CD1c-positive myeloid dendritic cell (primary cell): ENCODE results near the gene PNMA8A.
"Not testable (repeated sequence)": the region's sequence is repeated elsewhere in the genome, so short reads cannot be mapped to it uniquely, and the experiment has no call there.

Experiments
- DNase-seq: peaks from one replicate; pipeline ENCODE4 v3.0.0-alpha.2; 2016; ENCODE audit errors: extremely low spot score

The PNMA8A gene

DNA sequence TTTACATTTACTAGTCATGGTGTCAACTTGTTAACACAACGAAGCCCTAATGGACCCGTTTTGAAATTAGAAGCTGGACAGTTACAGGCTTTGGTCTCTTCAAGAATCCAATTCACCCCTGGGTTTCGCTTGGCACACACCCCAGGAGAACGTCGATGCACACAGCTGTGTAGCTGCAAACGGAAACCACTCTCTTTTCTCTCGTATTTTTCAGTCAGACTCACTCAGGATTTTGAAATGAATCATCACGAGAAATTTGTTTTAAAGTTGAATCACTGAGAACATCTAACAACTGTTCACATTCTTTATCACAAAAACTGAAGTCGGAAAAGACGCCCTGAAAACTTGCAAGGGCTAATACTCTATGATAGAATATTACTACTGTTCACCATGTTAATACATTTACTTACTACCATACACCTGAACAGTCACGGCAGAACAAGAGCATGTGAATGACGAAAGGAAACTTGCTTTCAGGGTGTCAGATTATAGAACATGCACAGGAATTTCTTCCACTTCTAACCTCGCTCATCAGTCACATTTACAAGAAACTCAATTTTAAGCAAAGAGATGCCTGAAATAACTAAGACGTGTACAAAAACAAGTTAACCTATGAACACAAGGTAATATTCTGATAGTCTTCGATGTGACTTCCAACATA lies 4.7 kb downstream of the PNMA8A start:
- DNase-seq, result no peak

DNA sequence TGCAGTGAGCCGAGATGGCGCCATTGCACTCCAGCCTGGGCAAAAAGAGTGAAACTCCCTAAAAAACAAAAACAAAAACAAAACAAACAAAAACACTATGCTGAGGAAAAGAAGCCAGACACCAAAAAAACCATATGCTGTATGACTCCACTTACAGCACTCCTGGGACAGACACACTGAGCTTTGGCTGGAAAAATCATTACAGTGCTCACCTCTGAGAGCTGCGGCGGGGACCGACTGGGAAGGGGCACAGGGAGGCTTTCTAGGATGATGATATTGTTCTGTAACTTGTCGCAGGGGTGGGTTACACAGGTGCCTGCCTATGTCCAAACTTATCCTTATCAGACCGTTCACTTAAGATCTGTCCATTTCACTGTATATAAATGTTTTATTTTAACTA lies 7.8 kb downstream of the PNMA8A start:
- no peak for DNase-seq

DNA sequence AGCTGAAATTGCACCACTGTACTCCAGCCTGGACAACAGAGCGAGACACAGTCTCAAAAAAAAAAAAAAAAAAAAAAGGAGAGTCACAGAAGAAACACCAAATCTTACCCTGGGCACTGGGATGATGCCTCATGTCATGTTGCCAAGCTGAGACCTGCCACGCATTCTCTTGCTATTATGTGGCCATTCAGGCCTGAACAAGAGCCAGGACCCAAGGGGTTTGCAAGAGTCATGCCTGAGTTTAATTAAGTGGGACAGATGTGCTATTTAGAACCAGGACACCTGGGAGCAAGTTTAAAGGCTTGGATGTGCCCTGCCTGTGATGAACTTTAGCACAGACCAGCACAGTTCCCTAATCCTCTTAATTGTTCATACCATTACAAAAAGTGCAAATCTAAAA lies 9.8 kb downstream of the PNMA8A start:
- no peak for DNase-seq

DNA sequence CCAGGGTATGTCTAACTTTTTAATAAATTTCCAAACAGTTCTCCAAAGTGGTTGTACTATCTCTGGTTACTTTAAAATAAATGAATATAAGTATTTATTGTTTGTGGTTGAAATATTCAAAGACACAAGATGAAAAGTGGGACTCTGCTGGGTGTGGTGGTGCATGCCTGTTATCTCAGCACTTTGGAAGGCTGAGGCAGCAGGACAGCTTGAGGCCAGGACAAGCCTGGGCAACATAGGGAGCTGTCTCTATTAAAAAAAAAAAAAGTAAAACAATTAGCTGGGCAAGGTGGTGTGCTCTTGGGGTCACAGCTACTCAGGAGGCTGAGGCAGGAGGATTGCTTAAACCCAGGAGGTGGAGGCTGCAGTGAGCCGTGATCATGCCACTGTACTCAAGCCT lies 10.4 kb downstream of the PNMA8A start:
- DNase-seq, result no peak

DNA sequence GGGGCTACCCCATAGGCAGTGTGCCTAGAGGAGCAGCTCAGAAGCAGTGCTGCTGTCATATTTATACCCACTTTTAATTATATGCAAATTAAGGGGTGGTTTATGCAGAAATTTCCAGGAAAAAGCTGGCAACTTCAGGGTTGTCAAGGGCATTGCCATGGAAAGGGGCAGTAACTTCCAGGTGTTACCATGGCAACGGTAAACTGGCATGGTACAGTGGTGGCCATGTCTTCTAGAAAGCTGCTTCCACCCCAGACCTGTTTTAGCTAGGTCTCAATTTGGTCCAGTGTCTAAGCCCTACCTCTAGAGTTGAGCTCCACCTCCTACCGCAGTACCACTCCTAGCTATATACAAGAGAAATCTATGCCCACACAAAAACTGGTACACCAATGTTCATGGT lies 11.3 kb downstream of the PNMA8A start:
- no peak for DNase-seq

DNA sequence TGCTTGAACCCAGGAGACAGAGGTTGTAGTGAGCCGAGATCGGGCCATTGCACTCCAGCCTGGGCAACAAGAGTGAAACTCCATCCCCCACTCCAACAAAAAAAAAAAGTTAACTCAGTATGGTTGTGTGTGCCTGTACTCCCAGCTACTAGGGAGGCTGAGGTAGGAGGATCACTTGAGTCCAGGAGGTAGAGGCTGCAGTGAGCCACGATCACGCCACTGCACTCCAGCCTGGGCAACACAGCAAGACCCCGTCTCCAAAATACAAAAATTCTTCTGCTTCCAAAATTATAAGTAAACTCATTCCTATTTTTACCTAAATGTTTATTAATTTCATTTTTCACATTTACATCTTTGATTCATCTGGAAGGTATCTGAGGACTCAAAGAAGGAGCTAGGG lies 14.4 kb downstream of the PNMA8A start:
- no peak for DNase-seq

DNA sequence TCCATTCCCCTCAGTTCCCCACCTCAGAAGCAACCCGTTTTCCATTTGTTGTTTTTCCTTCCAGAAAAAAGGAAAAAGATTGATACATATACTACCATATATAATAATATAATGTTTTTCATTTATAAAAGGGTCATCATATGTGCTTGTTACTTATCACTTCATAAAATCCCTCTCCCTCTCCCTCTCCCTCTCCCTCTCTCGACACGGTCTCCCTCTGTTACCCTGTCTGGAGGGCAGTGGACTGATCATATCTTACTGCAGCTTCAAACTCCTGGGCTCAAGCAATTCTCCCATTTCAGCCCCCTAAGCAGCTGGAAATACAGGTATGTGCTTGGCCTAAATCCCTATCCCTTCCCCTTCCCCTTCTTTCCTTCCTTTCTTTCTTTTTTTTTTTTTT lies 17.1 kb downstream of the PNMA8A start:
- DNase-seq, result no peak

DNA sequence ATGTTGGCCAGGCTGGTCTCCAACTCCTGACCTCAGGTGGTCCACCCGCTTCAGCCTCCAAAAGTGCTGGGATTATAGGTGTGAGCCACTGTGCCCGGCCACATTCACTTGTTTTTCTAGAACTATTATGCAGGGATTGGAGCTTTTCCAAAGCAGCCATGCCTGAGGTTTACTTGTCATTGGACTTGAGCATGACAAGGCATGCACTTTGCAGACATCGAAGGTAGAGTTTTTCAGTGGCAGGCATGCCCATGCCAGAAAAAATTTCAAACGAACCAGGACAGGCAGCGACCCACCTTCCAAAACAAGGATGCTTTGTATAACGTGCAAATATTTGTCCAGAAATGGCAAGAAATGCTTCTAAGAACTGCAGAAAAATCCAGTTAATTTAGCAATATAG lies 17.7 kb downstream of the PNMA8A start:
- DNase-seq, result no peak

DNA sequence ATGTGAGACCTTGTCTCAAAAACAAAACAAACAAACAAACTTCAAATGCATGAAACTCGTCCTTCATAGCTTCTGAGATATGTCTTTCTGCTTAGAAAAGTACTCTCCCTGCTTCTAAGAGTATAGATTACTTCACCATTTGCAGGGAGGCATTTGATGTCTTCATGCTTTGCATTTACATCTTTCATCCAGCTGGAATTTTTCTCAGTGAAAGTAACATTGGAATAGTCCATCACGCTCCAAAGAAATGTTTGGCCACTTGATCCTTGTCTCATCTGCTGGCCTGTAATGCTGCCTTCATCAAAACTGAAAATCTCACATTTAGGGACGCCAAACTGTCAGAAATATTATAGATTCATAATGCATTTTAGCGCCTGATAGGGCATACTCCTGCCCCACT lies 19.2 kb downstream of the PNMA8A start:
- DNase-seq, result no peak

DNA sequence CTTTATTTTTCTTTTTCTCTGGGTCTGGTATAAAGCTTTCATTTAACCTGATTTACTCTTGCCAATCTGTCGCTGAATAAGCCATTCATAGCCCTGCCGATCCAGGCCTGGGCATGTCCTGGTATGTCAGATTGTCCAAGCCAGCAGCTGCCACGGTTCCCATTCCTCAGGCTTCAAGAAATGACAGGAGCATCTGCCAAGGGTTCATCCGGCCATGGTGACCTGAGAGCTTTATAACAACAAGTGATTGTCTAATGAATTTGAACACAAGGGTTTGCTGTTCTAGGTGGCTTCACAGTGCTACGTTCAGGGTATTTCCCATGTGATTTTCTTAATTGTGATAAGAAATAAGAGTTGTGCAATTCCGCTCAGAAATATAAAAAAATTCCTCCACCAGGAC lies 20.0 kb downstream of the PNMA8A start:
- no peak for DNase-seq

DNA sequence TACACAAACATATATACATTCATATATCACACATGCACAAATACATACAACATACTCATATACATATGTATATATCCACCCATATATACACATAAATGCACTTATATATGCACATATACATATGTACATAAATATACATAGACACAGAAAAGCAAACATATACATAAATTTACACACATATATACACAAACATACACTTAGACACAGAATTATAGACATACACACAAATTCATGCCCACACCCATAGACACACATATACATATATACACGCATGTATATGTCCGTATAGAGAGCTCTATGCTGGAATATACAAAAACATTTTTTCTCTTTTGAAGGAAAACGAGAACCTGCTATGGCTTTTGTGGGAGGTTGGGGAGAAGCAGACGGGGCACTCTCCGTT lies 20.6 kb downstream of the PNMA8A start:
- DNase-seq, result no peak

DNA sequence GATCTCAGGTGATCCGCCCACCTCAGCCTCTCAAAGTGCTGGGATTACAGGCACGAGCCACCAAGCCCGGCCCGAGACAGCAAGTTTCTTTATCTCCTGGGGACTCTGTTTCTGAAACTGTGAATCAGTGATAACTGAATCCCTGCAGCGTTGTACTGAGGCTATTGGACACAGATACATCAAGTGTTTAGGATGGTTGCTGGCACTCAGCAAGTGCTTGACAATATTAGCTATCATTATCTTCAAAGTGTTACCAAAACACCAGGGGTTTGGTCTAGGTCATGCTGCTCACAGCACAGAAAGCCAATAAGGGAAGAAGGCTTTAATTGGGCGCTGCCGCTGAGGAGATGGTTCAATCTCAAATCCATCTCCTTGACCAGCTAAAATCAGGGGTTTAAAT lies 22.1 kb downstream of the PNMA8A start:
- DNase-seq, result no peak

DNA sequence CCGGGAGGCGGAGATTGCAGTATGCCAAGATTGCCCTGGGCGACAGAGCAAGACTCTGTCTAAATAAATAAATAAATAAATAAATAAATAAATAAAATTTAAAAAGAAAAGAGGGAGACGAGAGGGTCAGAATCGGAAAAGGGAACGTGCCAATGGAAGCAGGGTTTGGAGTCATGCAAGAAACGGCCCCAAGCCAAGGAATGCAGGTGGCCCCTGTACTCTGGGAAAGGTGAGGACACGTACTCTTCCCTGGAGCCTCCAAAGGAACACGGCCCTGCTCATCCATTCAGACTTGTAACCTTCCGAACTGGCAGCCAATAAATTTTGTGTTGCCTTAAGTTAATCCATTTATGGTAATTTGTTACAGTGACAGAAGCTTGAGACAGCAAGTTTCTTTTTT lies 22.8 kb downstream of the PNMA8A start:
- DNase-seq, result no peak

DNA sequence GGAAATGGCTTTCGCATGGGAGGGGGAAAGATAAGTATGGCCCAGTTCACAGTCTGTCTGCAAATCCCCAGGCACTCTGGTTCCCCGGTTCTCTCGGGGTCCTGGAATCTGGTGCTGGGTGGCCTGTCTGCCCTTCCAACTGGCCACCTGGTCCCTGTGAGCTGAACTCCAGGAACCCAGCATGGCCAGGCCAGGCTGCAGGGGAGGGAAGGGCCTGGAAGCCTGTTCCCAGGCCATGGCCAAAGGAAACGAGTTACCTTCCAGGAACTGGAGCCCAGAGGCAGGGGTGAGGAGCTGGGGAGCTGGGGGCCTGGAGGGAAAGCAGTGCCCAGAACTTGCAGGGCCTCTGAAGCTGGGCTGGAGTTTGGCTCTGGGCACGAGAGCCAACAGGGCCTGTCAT lies 23.5 kb downstream of the PNMA8A start:
- DNase-seq, result no peak

DNA sequence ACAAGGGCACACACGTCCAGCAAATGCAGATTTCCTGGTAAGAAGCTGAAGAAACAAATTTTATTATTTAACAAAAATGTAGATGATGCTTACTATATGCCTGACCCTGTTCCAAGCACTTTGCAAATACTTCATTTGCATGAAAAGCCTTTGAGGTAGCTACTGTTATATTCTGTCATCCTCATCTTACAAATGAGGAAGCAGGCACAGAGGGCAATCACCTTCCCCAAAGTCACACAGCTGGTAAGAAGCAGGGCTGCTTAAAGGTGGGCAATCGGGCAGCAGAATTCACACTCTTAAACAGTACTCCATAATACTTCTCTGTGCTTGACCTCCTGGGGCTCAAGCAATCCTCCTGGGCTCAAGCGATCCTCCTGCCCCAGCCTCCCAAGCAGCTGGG lies 24.4 kb downstream of the PNMA8A start:
- DNase-seq, result no peak

DNA sequence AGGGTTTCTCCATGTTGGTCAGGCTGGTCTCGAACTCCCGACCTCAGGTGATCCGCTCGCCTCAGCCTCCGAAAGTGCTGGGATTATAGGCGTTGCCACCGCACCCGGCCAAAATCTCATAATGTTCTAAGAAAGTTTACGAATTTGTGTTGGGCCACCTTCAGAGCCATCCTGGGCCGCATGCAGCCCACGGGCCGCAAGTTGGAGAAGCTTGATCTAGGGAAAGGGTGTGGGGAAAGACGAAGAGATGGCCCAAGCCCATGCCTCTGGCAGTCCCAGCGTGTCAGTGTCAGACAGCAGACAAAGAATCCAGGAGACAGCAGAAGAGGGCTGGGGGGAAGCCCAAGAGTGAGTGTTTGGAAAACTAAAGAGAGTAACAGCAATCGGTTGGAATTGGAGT lies 25.3 kb downstream of the PNMA8A start:
- DNase-seq, result no peak

DNA sequence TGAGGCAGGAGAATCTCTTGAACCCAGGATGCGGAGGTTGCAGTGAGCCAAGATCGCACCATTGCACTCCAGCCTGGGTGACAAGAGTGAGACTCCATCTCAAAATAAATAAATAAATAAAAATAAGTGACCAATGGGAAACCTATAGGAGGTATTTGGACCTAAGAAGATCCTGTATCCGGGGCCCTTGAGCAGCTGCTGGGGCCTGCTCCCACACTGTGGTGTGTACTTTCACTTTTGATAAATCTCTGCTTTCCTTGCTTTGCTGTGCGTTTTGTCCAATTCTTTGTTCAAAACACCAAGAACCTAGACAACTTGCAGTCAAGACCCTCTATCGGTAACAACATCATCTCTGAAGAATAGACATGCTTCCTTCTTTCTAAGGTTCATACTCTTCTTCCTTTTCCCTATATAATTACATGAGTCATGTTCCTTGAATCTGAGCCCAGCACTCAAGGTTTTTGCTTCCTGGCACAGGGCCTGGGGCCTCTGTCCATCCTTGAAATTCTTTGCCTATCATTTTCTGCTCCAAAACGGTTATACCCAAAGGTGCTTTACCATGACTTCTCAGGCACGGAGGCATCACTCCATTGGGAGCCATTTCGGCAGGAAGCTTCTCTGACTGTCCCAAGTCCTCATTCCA lies 28.4 kb downstream of the PNMA8A start:
- DNase-seq, result no peak

DNA sequence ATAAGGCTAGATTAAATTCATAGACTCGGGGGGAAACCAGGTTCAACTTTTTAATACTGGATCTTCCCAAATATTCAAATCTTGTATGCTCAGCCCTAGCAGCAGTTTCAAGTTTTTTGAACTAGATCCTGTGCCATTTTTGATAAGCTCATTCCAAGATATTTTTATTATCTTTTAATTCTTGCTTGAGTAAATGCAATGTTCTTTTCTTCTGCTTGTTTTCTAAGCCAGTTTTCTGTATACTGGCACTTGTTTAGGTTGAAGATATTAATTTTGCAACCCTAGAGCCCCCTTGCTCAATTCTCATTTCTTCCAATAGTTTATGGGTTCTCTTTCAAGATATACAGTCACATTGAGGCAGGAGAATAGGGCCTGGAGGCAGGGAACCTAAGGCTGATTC lies 29.5 kb downstream of the PNMA8A start:
- DNase-seq, result no peak

DNA sequence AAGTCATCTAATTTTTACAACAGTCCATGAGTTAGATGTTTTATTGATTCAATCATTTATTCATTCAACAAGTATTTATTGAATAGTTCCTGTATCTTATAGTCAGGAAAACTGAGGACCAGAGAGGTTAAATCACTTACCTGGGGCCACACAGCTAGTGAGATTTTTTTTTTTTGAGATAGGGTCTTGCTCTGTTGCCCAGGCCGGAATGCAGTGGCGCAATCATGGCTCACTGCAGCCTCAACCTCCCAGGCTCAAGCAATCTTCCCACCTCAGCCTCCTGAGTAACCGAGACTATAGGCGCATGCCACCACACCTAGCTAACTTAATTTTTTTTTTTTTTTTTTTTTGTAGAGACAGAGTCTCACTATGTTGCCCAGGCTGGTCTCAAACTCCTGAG lies 35.7 kb downstream of the PNMA8A start:
- not testable (repeated sequence) for DNase-seq

DNA sequence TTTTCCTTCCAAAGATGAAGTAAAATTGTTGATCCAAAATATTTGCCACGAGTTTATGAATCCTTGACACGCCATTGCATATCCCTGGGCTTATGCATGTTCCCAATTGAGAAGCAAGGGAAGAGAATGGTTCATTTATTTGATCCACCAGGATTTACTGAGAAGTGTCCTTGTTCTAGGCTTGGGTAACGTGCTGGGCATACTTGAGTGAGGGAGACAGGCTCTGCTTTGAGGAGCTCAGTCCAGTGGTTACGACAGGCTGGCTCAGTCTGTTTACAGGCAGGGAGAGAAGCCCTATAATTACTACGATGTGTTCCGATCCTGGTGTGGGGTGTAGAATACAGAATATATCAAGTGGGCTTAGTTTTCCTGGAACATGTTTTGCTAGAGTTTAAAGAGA lies 36.4 kb downstream of the PNMA8A start:
- no peak for DNase-seq

DNA sequence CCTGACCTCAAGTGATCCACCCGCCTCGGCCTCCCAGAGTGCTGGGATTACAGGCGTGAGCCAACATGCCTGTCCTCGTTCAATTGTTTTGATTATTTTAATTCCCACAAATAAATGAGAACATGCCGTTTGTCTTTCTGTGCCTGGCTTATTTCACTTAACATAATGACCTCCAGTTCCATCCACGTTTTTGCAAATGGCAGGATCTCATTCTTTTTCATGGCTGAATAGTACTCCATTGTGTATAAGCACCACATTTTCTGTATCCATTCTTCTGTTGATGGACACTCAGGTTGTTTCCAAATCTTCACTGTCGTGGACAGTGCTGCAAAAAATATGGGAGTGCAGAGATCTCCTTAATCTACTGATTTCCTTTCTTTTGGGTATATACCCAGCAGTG lies 37.9 kb downstream of the PNMA8A start:
- not testable (repeated sequence) for DNase-seq

DNA sequence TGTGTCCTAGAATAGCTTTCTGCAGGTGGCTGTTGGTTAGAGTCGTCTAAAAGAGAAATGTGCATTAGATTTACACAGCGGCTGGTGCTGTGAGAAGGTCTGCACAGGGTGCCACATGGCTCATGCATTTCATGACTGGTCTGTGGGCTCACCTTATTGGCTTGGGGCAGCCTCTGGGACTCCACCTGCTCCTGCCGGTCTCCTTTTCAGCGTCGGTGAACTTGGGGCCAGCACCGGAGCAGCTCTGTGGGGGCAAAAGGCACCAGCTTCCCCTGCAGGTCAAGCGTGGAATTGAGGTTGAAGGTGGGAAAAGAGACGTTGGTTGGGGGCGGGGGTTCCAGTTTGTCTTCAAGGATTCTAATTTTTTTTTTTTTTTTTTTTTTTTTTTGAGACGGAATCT lies 39.5 kb downstream of the PNMA8A start:
- no peak for DNase-seq

DNA sequence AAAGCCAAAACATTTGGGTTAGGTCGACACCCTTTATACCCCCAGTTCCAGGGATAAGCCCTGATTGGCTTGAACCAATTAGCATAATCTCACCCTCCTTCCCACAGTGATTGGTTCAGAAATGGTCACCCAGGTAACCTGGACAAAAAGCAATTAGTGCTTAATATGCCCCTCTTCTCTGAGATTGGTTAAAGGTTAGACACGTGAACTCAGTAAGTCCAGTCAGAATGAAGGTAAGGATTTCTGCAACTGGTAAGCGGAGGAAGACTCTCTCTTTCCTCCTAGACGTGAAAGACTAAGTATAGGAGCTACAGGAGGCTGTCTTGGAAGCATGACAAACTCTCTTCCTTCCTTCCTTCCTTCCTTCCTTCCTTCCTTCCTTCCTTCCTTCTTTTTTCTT lies 41.4 kb downstream of the PNMA8A start:
- DNase-seq, result no peak
